Activated CD8-positive, alpha-beta memory T cell treated with anti-CD3 and anti-CD28 coated beads, Interleukin-2, amount 50 U/mL, for 4 hours (primary cell): Measurements from ENCODE around the gene FUT7.
"Not testable (repeated sequence)": the region's sequence is repeated elsewhere in the genome, so short reads cannot be mapped to it uniquely, and the experiment has no call there.

Experiments
- DNase-seq: peaks from one replicate; pipeline ENCODE4 v3.0.0-alpha.2; 2020

Gene FUT7

DNA sequence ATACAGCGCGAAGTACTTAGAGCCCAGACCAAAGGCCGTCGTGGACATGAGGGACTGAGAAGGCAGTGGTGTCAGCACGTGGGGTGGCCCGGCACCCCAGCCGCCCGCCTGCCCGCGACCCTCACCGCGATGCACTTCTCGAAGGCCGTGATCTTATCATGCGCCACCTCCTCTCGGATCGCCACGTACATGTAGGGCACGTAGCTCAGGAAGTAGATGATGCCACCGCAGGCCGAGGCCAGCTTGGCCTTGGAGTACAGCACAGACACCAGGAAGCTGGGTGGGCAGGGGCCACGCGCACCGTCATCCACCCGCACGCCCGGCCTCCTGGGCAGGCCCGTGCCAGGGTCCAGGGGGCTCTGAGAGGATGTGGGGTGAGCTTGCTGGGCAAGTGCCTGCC, 14.8 kb downstream of the FUT7 start:
- no peak for DNase-seq

DNA sequence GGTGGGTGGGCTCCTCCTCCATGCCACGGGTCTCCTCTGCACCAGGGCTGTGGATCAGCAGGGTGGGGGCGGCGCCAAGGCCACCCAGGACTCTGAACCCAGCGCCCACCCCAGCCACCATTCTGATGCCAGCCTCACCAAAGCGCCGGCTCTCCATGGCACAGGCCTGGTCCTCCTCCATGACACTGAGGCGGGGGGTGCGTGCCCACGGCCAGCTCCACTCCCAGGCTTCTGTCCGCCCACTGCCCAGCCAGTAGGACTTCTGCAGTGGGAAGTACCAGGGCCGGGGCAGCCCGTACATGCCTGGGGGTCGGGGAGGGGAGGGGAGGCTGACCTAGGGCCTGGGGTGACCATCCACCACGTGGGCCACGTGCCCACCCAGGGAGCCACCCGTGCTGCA, 15.5 kb downstream of the FUT7 start:
- DNase-seq: no peak

DNA sequence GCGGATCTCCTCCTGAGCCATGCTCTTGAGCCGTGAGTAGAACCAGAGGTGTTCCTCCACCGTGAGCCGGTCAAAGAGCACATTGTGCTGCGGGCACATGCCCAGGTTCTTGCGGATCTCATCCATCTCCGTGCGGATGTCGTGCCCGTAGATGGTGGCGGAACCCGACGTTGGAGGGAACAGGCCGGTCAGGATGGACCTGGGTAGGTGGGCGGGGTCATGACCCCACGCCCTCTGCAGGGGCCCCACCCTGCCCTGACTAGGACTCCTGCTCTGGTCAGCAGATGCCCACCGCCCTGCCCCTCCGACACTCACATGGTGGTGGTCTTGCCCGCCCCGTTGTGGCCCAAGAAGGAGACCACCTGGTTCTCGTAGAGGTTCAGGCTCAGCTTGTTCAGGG, 15.9 kb downstream of the FUT7 start:
- DNase-seq: no peak

DNA sequence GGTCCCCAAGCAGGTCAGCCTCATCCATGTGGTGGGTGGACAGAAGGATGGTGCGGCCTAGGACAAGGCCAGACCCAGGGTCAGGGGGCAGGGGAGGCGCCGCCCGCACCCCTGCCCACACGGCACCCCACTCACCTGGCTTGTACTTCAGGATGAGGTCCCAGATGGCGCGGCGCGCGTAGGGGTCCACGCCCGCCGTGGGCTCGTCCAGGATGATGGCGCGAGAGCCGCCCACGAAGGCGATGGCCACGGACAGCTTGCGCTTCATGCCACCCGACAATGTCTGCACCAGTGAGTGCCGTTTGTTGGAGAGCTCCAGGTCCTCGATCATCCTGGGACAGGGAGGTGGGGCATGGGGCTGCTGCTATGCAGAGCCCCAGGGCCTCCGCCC, 16.4 kb downstream of the FUT7 start:
- no peak for DNase-seq

DNA sequence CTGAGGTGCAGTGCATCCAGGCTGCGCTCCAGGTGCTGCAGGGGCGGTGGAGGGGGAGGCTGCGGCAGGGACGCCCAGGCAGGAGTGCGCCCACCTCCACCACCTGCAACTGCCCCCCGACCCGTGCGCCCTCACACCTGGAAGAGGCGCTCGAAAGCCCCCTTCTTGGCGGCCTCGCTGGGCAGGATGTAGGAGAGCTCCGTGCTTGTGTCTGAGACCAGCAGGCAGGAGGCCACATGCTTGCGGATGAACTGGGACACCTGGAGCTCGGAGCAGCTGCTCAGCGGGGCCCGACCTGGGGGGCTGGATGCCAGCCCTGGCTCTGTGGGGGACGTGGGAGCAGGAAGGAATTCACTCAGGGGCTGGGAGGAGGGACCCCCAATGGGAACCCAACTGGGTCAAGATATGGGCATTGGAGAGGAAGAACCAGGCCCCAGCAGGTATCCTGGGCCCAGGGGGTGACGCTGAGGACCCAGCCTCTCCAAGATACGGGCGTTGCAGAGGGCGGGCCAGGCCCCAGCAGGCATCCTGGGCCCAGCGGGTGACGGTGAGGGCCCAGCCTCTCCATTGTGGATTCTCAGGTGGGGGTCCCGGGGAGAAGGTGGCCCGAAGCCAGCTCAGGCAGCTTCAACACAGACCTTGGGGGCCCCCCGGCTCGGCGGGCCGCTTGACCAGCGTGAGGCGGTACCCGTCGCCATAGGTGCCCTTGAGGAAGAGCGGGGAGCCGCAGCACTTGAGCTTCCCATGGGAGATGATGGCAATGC, 16.9 kb downstream of the FUT7 start:
- DNase-seq: no peak

DNA sequence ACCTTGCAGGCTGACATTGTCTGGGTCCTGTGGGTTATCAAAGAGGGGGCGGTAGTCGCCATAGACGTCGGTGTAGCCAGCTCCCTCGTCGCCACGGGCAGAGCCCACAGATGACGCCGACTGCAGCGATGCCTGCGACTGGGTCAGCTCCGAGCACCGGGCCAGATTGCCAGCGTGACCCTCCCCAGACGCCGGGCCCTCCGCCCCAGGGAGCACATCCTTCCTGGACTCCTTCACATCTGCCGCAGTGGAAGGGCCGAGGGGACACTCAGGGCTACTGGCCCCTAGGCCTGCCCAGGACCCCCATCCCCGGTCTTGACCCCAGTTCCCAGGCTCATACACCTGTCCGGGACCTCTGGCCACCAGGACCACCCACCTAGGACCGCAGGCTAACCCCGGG, 17.7 kb downstream of the FUT7 start:
- DNase-seq: no peak

DNA sequence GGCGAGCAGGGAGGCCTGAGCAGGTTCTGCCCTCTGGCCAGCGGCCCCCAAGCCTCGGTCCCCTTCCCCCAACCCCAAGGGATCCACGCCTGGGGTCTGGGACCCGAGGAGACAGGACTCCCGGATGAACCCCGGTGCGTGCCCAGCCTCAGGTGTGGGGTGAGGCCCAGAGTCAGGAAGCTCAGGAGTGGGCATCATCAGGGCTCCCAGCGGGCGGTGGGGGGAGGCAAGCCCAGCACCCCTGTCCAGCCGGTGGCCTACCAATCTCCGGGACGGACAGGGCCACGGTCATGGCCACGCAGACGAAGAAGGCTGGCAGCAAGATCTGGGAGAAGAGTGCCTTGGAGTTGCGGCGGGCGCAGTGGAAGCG, 18.3 kb downstream of the FUT7 start:
- no peak for DNase-seq

DNA sequence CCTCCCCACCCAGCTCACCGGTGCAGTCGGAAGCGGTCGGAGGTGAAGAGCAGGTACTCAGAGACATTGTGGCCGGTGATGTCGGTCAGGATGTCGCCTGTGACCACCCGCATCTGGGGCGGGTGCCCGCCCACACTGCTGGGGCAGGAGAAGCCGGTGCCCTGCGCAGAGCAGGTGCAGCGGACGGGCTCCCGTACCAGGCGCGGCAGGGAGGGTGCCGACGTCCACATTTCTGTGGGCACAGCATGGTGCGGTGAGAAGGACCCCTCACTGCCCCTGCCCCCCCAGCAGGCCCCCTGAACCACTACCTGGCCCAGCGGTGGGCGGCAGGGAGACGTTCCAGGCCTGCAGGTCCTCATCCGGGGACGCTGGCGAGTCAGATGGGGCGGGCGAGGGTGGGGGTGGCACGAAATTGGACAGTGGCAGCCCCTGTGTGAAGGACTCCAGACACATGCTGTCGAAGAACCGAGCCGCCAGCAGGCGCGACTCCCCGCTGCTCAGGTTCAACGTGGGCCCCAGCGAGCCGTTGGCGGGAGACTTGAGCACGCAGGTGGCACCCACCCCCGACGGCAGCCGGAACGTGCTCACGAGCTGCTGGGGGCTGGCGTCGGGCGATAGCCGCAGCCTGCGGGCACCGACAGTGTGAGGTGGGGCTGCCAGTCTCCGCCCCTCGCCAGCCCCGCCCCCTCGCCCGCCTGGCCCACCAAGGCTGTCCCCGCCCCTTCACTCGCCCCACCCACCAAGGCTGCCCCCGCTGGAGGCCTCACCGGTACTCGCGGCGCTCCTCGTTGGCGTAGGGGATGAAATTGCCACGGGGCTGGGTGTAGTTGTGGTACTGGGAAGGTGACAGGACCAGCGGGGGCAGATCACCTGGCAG, 19.0 kb downstream of the FUT7 start:
- no peak for DNase-seq

DNA sequence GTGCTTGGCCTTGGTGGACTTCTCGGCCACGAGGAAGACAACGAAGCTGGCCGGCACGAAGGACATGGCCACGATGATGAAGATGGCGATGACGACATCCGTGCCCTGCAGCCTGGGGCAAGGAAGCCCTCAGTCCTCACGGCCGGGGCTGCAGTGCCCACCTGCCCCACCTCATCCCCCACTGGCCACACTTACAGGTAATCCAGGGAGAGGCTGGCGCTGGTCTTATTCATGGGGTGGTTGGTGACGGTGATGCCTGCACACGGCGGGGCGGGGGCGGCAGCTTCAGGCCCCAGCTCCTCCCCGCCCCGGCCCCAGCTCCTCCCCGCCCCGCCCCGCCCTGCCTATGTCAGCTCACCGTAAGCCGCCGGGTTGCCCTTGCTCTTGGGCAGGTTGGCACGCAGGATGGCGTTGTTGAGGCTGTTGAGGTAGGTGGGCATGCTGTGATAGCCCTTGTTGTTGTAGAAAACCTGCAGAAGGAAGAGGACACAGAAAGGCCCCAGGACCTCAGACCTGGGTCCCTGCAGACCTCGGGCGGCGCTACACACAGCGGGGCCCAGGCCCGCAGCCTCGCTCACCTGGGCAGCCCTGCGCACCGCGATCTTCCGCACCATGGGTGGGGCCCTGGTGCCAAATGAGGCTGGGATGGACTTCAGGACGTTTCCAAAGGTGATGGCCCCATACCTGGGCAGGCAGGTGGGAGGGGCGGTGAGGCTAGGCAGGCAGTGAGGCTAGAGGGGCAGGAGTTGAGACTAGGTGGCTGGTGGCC, 19.8 kb downstream of the FUT7 start:
- no peak for DNase-seq

DNA sequence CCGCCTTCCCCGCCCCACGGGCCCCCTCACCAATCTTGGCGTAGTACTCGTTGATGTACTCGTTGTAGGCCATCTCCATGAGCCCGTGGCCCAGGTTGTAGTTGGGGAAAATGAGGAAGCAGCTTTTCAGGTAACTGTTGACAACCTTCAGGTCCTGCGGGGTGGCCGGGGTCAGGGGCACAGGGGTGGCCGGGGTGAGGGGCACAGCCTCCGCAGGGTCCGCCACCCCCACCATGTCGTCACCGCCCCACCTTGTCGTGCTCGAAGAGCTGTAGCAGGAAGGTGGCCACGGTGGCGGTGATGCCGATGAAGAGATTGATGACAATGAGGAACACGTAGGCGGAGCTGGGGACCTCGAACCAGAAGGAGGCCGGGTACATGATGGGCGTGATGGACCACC, 20.7 kb downstream of the FUT7 start:
- no peak for DNase-seq

DNA sequence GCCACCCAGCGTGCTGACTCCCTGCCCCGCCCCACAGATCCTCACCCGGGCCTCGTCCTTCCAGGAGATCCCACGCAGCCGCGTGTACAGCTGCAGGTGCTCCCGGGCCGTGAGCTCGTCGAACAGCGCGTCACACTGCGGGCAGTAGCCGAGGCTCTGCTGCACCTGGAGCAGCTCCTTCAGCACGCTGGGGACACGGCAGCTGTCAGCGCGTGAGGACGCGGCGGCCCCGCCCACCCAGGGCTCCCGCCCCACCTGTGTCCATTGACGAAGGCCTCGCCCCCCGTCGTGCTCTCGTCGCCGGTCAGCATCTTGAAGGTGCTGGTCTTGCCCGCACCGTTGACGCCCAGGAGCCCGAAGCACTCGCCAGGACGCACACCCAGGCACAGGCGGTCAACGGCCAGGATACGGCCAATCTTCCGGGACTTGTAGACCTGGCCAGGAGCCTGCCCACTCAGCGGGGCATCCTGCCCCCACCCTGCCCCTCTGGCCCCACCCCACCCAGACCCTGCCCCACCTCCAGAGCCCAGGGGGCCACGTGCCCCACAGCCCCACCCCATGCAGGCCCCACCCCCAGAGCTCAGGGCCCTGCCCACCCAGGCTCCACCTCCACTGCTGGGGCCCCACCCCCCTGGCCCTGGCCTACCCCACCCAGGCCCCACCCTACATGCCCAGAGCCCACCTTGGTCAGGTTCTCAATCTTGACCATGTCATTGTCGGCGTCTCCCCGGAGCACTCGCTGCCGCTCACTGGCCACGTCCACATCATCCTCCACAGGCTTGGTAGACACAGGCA, 21.8 kb downstream of the FUT7 start:
- DNase-seq: no peak

DNA sequence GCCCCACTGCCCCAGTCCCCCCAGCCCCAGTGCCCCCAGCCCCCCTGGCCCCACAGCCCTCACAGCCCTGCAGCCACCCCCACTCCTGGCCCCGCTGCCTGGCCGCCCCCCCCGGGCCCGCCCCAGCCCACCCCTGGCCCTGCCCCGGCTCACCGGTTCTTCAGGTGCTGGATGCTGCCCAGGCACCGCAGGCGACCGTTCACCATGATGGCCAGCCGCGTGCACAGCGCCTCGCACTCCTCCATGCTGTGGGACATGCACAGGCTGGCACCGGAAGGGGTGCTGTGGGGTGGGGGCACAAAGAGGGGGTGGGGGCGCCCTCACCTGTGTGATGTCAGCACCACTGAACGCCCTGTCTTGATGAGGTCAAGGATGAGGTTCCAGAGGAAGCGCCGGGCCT, 22.7 kb downstream of the FUT7 start:
- DNase-seq: no peak

DNA sequence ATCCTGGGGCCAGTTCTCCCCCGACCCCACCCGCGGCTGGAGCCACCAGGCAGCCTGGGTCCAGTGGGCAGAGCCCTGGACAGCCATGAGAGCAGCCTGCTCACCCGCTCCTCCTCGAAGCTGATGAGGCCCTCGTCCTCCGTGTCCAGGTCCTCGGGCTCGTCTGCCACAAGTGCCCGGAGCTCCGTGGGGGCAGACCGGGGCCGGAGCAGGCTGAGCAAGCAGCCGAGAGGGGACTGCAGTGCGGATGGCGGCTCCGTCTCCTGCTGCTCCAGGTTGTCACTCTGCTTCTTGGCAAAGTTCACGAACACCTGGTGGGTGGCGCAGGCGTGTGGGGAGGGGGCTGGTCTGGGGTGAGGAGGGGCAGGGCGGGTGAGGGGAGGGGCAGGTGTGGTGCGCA, 23.6 kb downstream of the FUT7 start:
- DNase-seq: no peak

DNA sequence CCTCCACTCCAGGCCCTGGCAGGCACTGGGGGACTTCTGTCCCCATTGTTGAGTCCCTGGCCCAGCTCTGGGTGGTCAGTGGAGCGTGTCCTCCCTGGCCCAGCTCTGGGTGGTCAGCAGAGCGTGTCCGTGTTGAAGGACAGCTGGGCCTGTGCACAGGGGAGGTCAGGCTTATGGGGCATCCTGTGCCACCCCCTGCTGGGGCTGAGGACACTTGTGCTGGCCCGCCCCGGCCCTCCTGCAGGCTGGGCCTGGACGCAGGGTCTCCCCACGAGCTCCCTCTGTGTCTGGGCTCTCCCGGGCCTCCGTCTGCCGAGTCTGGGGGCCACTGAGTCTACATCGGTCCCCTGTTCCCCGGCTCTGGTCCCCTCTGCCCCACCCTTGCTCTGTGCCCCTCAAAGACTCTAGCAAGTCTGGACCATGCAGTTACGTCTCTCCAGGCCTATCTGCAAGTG, 24.0 kb downstream of the FUT7 start:
- DNase-seq: no peak

DNA sequence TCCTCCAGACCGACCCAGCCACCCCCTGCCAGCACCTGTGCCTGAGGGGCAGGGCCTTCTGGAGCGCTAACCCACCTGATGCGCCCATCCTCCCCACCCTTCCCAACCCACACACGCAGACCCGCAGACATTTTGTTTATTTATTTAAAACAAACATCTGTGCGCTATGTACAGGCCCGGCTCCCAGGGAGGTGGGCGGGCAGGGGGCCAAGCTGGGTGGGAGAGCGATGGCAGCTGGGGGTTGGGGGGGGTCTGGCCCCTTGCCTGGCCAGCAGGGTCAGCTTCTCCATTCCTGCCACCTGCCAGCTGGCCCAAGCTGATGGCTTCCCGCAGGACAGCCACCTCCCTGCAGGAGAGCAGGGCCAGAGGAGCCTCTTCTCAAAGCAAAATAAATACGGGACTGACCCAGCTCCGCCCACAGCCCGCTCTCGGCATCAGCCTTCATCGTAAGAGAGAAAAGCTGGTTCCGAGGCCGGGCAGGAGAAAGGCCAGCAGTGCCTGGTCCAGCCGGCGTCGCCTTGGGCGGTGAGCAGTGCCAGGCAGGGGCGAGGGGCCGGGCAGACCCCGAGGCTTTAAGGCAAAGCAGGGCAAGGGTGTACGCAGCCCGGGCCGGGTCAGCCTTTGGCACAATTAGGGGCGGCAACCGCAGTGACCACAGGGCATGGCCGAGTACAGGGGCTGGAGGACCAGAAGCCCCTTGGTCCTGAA, 24.6 kb downstream of the FUT7 start:
- no peak for DNase-seq

DNA sequence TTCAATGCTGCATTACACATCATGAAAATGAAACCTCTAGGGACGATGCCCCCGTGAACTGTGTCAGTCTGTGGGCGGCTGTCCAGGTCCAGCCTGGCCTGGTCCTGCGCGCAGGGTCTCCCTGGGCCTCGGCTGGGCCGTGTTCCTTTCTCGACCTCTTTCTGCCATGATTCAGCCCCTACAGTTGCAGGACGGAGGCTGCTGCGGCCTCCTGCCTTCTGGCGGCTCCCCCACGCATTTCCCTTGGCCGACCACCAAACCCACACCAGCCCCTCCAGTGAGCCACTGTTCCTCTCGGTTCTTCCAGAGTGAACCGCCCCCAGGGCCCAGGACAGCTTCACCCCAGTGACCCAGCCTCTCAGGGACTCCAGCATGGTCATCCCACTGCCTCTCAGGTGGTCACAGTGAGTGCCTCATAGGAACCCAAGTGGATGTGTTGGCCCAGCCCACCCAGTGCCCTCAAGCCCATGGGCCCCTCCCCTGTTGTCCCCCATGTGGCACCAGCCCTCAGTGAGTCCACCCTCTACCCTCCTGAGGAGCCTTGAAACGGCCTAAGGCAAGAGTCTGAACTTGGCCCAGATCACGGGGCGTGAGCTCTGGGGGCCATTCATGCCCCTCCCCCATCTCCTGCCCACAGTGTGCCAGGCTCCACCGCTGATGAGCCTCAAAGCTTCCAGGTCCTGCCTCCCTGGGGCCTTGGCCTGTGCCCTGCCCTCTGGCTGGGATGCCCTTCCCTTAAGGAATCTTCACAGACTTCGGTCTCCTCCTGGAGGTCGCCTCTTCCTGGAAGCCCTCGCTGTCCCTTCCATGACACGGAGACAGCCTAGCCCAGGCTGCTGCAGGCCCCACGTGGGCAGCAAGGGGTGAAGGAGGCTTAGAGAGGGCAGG, 25.5 kb downstream of the FUT7 start:
- no peak for DNase-seq

DNA sequence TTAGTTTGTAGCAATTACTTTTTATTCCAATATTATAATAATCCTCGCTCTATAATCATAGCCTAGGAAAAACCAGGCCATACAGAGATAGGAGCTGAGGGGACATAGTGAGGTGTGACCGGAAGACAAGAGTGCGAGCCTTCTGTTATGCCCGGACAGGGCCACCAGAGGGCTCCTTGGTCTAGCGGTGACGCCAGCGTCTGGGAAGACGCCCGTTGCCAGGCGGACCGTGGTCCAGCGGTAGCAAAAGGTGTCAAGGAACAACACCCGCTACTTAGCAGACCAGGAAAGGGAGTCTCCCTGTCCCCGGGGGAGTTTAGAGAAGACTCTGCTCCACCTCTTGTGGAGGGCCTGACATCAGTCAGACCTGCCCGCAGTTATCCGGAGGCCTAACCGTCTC, 27.6 kb downstream of the FUT7 start:
- not testable (repeated sequence) for DNase-seq

DNA sequence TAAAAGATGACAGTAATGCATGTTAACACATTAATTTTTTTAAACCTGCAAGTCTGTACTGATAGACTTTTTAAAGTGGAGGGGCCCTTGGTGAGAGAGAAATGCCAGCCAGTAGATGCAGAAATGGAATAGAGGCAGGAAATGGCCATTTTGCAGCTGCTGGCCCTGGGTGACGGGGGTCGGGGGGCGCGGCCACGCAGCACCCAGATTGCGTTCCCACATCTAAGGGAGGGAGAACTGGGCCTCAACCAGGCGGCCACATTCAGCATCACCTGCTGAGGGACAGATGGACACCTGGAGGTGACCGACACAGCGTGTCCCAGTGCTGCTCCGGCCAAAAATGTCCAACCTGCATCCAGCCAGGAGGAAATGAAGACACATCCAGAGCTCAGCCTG, 29.2 kb downstream of the FUT7 start:
- DNase-seq: no peak

DNA sequence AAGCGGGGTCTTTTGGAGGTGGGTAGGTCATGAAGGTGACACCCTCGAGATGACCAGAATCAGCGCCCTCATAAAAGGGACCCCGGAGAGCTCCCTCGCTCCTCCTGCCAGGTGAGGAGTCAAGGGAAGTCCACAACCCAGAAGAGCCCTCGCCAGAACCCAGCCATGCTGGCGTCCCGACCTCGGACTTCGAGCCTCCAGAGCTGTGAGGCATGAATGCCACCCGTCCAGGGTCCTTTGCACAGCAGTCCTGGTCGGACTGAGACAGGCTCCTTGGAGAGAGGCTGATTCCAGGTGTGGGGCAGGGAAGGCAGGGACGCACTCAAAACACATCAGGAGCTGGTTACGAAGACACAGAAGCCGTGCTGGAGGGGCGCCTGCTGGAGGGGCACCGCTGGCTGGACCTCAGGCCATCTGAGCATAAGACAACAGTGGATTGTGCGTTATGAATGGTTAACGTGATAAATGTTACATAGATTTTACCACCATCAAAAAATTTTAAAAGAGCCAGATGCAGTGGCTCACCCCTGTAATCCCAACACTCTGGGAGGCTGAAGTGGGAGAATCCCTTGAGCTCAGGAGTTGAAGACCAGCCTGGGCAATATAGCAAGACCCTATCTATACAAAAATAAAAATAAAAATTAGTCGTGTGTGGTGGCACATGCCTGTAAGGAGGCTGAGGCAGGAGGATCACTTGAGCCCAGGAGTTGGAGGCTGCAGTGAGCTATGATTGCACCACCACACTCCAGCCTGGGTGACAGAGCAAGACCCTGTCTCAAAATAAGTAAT, 29.8 kb downstream of the FUT7 start:
- no peak for DNase-seq
